Kidney epithelial cell (primary cell): Measurements from ENCODE around the gene ADRA2C. TPM values are rescaled to one million over a fixed set of nuclear protein-coding genes. Genes with fewer than 3 reads are reported as not detected.

Source experiments
- DNase-seq: peaks from one replicate; pipeline ENCODE4 v3.0.0-alpha.2; 2010; ENCODE audit warnings: low read depth
- H3K27me3 ChIP-seq: 2 replicates; pipeline ENCODE4 v1.6.0; 2011; ENCODE audit warnings: low read length; ENCODE audit not compliant: control insufficient read depth, insufficient read depth
- H3K36me3 ChIP-seq: 2 replicates; pipeline ENCODE4 v1.5.1; 2011; ENCODE audit warnings: low read length; ENCODE audit not compliant: control insufficient read depth, insufficient read depth
- H3K4me3 ChIP-seq: 2 replicates; pipeline ENCODE4 v1.5.1; 2011; ENCODE audit warnings: low read depth, mild to moderate bottlenecking, control low read depth, low read length
- CTCF ChIP-seq: IDR thresholded peaks from 2 replicates; pipeline ENCODE4 v1.5.1; 2011; ENCODE audit warnings: mild to moderate bottlenecking, moderate library complexity, low read length, control low read depth, inconsistent platforms; ENCODE audit not compliant: insufficient read depth, poor library complexity, severe bottlenecking
- total RNA-seq: library from RNA; depleted of rRNA; stranded (reverse); fragments of >200 nt; gene quantifications from 2 replicates; pipeline ENCODE4 v1.2.3, GENCODE V29; 2015

ADRA2C gene
- total RNA-seq, 1 donor from 2014 or later = 1.0 TPM

- Histone ChIP-seq H3K36me3 (no peaks in the 10 kb centered on the region), H3K27me3 (peaks cover 3% of the 10 kb centered on the region), H3K4me3 (no peak overlapping the region)
- no peak for DNase-seq
- no peak for TF ChIP-seq CTCF
Measured at GRCh38 chr4:3730422-3731190, 35.6 kb upstream of the ADRA2C start.

- no peaks in the 10 kb centered on the region for H3K36me3 ChIP-seq
- no peaks in the 10 kb centered on the region for H3K27me3 ChIP-seq
- no peak for TF ChIP-seq CTCF
- DNase-seq = no peak
- H3K4me3 ChIP-seq = no peak overlapping the region
Measured at GRCh38 chr4:3732076-3733028, 33.8 kb upstream of the ADRA2C start.

- H3K36me3 ChIP-seq = no peaks in the 10 kb centered on the region
Measured at GRCh38 chr4:3733195-3733594, 33.0 kb upstream of the ADRA2C start.

GRCh38 chr4:3735196-3735595, 31.0 kb upstream of the ADRA2C start:
- H3K4me3 ChIP-seq = no peak overlapping the region
- TF ChIP-seq CTCF = no peak

More at GRCh38 chr4:3733195-3733594, 33.0 kb upstream of the ADRA2C start:
- Histone ChIP-seq H3K27me3 (no peaks in the 10 kb centered on the region), H3K4me3 (no peak overlapping the region)
- no peak for DNase-seq
- no peak for TF ChIP-seq CTCF

GRCh38 chr4:3736290-3736689, 29.9 kb upstream of the ADRA2C start:
- no peak for DNase-seq
- no peak for TF ChIP-seq CTCF
- Histone ChIP-seq H3K36me3 (no peaks in the 10 kb centered on the region), H3K27me3 (no peaks in the 10 kb centered on the region), H3K4me3 (no peak overlapping the region)

More at GRCh38 chr4:3735196-3735595, 31.0 kb upstream of the ADRA2C start:
- DNase-seq = no peak
- H3K27me3 ChIP-seq = no peaks in the 10 kb centered on the region
- H3K36me3 ChIP-seq = no peaks in the 10 kb centered on the region
